SH-SY5Y (cell line): Measurements from ENCODE around the gene APP.

Experiments
- GATA2 ChIP-seq: IDR thresholded peaks from 2 replicates; pipeline ENCODE4 v1.6.1; 2011; ENCODE audit warnings: mild to moderate bottlenecking, low read depth, low read length
- GATA3 ChIP-seq: IDR thresholded peaks from 2 replicates; pipeline ENCODE4 v1.6.1; 2011; ENCODE audit warnings: low read depth, mild to moderate bottlenecking, low read length, moderate library complexity

- TF ChIP-seq GATA2 = no peak
- TF ChIP-seq GATA3 = no peak
These were observed 150.1 kb downstream of the APP start for GRCh38 chr21:26020510-26020909.
